H1 (cell line): ENCODE results near the gene ZDHHC23. TPM values are rescaled to one million over a fixed set of nuclear protein-coding genes. Genes with fewer than 3 reads are reported as not detected.

ENCODE experiments used
- CBX5 ChIP-seq: fragments of 300-800, 300-1000 bp; sonication (generic); IDR thresholded peaks from 2 replicates; pipeline ENCODE4 v1.7.1; 2016; ENCODE audit warnings: antibody characterized with exemption, low read length, low read depth
- CHD2 ChIP-seq: IDR thresholded peaks from 2 replicates; pipeline ENCODE4 v1.6.1; 2012; ENCODE audit warnings: low read length, improper control_type of control experiment
- CTBP2 ChIP-seq: IDR thresholded peaks from 2 replicates; pipeline ENCODE4 v1.7.0; 2011; ENCODE audit warnings: borderline replicate concordance, mild to moderate bottlenecking, moderate library complexity, mixed read lengths, low read length; ENCODE audit not compliant: insufficient read depth, insufficient read length
- EP300 ChIP-seq, 2 experiments: IDR thresholded peaks; 1 replicate in 1 of 2; 2 replicates in 1 of 2; pipeline ENCODE4 v1.6.1; 2011 to 2012; ENCODE audit warnings: low read depth in 2 of 2, low read length in 2 of 2, mild to moderate bottlenecking in 2 of 2, borderline replicate concordance in 1 of 2, inconsistent platforms in 1 of 2, moderate library complexity in 1 of 2
- GABPA ChIP-seq: IDR thresholded peaks from 2 replicates; pipeline ENCODE4 v1.6.1; 2011; ENCODE audit warnings: mild to moderate bottlenecking, low read length, moderate library complexity, borderline replicate concordance; ENCODE audit not compliant: insufficient read depth
- HDAC2 ChIP-seq, 2 experiments: fragments of 300-600 bp in 1 of 2; sonication (generic) in 1 of 2; IDR thresholded peaks; 2 replicates each; pipeline ENCODE4 v1.6.1; 2011 to 2012; ENCODE audit warnings: low read depth in 2 of 2, low read length in 2 of 2, mild to moderate bottlenecking in 2 of 2, moderate library complexity in 2 of 2, borderline replicate concordance in 1 of 2, inconsistent platforms in 1 of 2
- KDM5A ChIP-seq: fragments of 200-600 bp; IDR thresholded peaks from 2 replicates; pipeline ENCODE4 v1.7.1; 2012; ENCODE audit warnings: mild to moderate bottlenecking, low read length, inconsistent platforms, mixed read lengths
- MAX ChIP-seq: IDR thresholded peaks from 2 replicates; pipeline ENCODE4 v1.6.1; 2012; ENCODE audit warnings: inconsistent platforms
- PHF8 ChIP-seq: fragments of 200-600 bp; sonication (generic); conservative IDR thresholded peaks from 2 replicates; pipeline ENCODE4 v1.7.1; 2012; ENCODE audit warnings: low read depth, mild to moderate bottlenecking, inconsistent platforms, low read length, moderate library complexity
- POU5F1 ChIP-seq: IDR thresholded peaks from 2 replicates; pipeline ENCODE4 v1.6.1; 2011; ENCODE audit warnings: low read depth, mild to moderate bottlenecking, low read length, moderate library complexity
- RBBP5 ChIP-seq: IDR thresholded peaks from 2 replicates; pipeline ENCODE4 v1.7.1; 2012; ENCODE audit warnings: low read depth, mild to moderate bottlenecking, inconsistent platforms, low read length, moderate library complexity, borderline replicate concordance
- RNF2 ChIP-seq: fragments of 200-900, 300-1000 bp; sonication (generic); IDR thresholded peaks from 2 replicates; pipeline ENCODE4 v1.7.1; 2016; ENCODE audit warnings: borderline replicate concordance, low read depth, mild to moderate bottlenecking, antibody characterized with exemption, low read length; ENCODE audit not compliant: poor library complexity, severe bottlenecking; ENCODE audit errors: missing control alignments
- SIN3A ChIP-seq, 2 experiments: IDR thresholded peaks in 1 of 2; conservative IDR thresholded peaks in 1 of 2; 2 replicates each; pipeline ENCODE4 v1.6.1; 2011 to 2012; ENCODE audit warnings: low read length in 2 of 2, improper control_type of control experiment in 1 of 2, low read depth in 1 of 2, mild to moderate bottlenecking in 1 of 2
- SUZ12 ChIP-seq: fragments of 200-600 bp; sonication (generic); IDR thresholded peaks from 2 replicates; pipeline ENCODE4 v1.6.1; 2012; ENCODE audit warnings: mild to moderate bottlenecking, inconsistent platforms, low read length, moderate library complexity, mixed read lengths
- ZNF274 ChIP-seq: IDR thresholded peaks from 2 replicates; pipeline ENCODE4 v1.7.0; 2012; ENCODE audit warnings: low read length, borderline replicate concordance; ENCODE audit errors: extremely low read depth
- polyA plus RNA-seq, 7 experiments: library from polyadenylated mRNA; depleted of rRNA in 3 of 7; stranded (reverse) in 5 of 7; unstranded in 2 of 7; fragments of >200 nt in 5 of 7; fragments of 200-250 nt in 2 of 7; gene quantifications; 1 replicate in 5 of 7; 2 replicates in 1 of 7; 4 replicates in 1 of 7; pipeline versions ENCODE4 v1.2.1 to v1.2.3, GENCODE V29; 2011 to 2013; ENCODE audit warnings: missing spikeins in 2 of 7, mixed read lengths in 2 of 7
- total RNA-seq: library from RNA; stranded (reverse); fragmentation: NEBNext Ultra II Directional; extraction: Animal tissue kit (Norgen Biotek cat#: 25700); gene quantifications from 2 replicates; pipeline ENCODE4 v1.2.1, GENCODE V29; 2021

The ZDHHC23 gene
- total and polyA plus RNA-seq, 2 of the 8 experiments (the other 6 are each of a cell fraction or from before 2014, with no cell fraction given) = 6.2 to 15.7 TPM

GRCh38 chr3:113947372-113948014, at the start of gene ZDHHC23 (continued):
- TF ChIP-seq POU5F1 (no peak), MAX (peak; percentile 17; the same call in 1 of the 2 replicates), RBBP5 (no peak; the same call in 1 of the 2 replicates), KDM5A (no peak), CTBP2 (no peak), EP300 (IDR thresholded peaks at IDR 0.05; ENCODE audit: borderline replicate concordance in 1 of 2, low read depth in 2 of 2, low read length in 2 of 2) (no peak), PHF8 (no peak), CBX5 (no peak), SIN3A (conservative IDR thresholded peaks at IDR 0.05 in 1 of 2, IDR thresholded peaks at IDR 0.05 in 1 of 2; ENCODE audit: low read depth in 1 of 2, low read length in 2 of 2) (no peak), RNF2 (no peak), SUZ12 (no peak), HDAC2 (IDR thresholded peaks at IDR 0.05; ENCODE audit: borderline replicate concordance in 1 of 2, low read depth in 2 of 2, low read length in 2 of 2) (peak in 1 of 2 experiments; percentile 34; a peak in 1 of 4 replicates), GABPA (no peak), CHD2 (no peak), ZNF274 (no peak)
